ENCODE results near the gene SLC17A9. TPM values are rescaled to one million over a fixed set of nuclear protein-coding genes. Genes with fewer than 3 reads are reported as not detected.

The SLC17A9 gene
- total and polyA plus RNA-seq, 12 donors = 0.17 to 69.1 (median 2.9) TPM

- Histone ChIP-seq H3K27ac (no peak overlapping the region), H3K4me3 (no peak overlapping the region), H3K36me3 (replicated peaks in 1 of 2) (no peaks in the 10 kb centered on the region), H3K9me3 (replicated peaks in 1 of 3) (no peaks in the 10 kb centered on the region), H3K4me1 (replicated peaks in 1 of 2) (no peaks in the 10 kb centered on the region), H3K27me3 (no peaks in the 10 kb centered on the region)
- intact Hi-C loops (cut with DNase I) = no loop called here
- no peak for DNase-seq
- WGBS, 4 donors = 84 to 90% (median 86%) methylated on average over 6 to 19 of the region's 19 CpGs
- TF ChIP-seq CTCF (IDR thresholded peaks at IDR 0.05) (no peak), POLR2A (IDR thresholded peaks at IDR 0.05) (no peak)
Observed at GRCh38 chr20:62965363-62965771, 12.9 kb downstream of the SLC17A9 start.

GRCh38 chr20:62966212-62967148, 14.0 kb downstream of the SLC17A9 start:
- Histone ChIP-seq H3K27me3 (no peaks in the 10 kb centered on the region), H3K4me3 (no peak overlapping the region), H3K4me1 (replicated peaks in 1 of 2) (no peaks in the 10 kb centered on the region), H3K27ac (no peak overlapping the region), H3K36me3 (replicated peaks in 1 of 2) (no peaks in the 10 kb centered on the region), H3K9me3 (replicated peaks in 1 of 3) (no peaks in the 10 kb centered on the region)
- intact Hi-C loops (cut with DNase I) = no loop called here
- 91 to 92% (median 91%) methylated on average over 9 to 26 of the region's 27 CpGs for WGBS, 4 donors
- TF ChIP-seq CTCF (IDR thresholded peaks at IDR 0.05) = no peak
- TF ChIP-seq POLR2A (IDR thresholded peaks at IDR 0.05) = no peak
- DNase-seq = no peak

DNA sequence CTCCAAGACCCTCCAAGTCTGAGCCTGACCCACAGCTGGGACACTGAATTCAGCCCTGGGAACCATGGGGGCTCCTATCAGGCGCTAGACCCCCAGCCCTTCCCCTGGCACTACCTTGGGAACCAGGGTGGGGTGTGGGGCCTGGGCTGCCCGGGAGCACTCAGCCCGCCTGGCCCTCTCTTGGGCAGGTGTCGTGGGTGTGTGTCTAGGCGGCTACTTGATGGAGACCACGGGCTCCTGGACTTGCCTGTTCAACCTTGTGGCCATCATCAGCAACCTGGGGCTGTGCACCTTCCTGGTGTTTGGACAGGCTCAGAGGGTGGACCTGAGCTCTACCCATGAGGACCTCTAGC, 14.6 kb downstream of the SLC17A9 start:
- TF ChIP-seq CTCF (IDR thresholded peaks at IDR 0.05) (no peak), POLR2A (IDR thresholded peaks at IDR 0.05) (no peak)

DNA sequence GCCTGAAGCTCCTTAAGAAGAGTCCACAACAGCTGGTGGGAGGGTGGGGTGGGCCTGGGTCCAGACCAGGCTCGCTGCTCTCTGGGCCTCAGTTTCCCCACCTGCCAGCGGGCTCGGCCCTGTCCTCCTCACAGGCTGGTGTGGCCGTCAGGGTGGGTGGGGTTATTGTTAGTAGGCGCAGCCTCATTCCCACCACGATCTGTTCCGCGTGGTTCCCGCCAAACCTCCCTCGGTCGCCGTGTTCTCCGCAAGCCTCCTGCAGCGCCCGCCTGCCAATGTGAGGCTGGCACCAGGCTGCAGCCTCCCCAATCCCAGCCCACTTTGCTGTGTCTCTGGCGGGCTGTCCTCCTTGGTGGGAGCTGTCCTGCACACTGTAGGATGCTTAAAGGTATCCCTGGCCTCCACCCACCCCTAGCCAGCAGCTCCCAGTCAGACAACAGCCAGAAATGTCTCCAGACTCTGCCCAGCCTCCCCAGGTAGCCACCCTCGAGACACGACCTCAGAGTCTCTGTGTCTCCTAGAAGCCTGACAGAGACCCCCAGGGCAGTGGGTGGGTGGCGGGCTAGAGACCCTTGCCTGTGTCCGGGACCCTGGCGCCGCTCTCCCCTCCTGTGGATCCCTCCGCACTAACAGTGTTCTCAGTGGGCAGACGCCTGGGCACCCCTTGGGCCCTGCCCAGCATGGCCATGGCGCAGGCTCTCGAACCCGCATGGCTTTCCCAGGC, 15.3 kb downstream of the SLC17A9 start:
- DNase-seq = no peak
- peaks cover 0 to 5% of the 10 kb centered on the region in 2 donors for H3K4me1 ChIP-seq (replicated peaks in 1 of 2)
- H3K27ac ChIP-seq = no peak overlapping the region
- H3K4me3 ChIP-seq = no peak overlapping the region
- TF ChIP-seq CTCF (IDR thresholded peaks at IDR 0.05) = no peak
- TF ChIP-seq POLR2A (IDR thresholded peaks at IDR 0.05) = no peak
- 82 to 89% (median 87%) methylated on average over 11 to 27 of the region's 27 CpGs for WGBS, 4 donors
- H3K36me3 ChIP-seq (replicated peaks in 1 of 2) = no peaks in the 10 kb centered on the region
- H3K9me3 ChIP-seq (replicated peaks in 1 of 3) = no peaks in the 10 kb centered on the region
- intact Hi-C loops (cut with DNase I) = no loop called here
- peaks cover 2% of the 10 kb centered on the region for H3K27me3 ChIP-seq

More for the DNA sequence above, 14.6 kb downstream of the SLC17A9 start:
- 91 to 100% (median 95%) methylated on average over 3 to 6 of the region's 6 CpGs; no CpG with 5 or more reads in 1 of the 4 donors for WGBS, 4 donors
- intact Hi-C loops (cut with DNase I) = no loop called here
- no peaks in the 10 kb centered on the region for H3K27me3 ChIP-seq
- no peak overlapping the region for H3K27ac ChIP-seq
- H3K4me3 ChIP-seq = no peak overlapping the region
- no peak for DNase-seq
- no peaks in the 10 kb centered on the region for H3K9me3 ChIP-seq (replicated peaks in 1 of 3)
- no peaks in the 10 kb centered on the region for H3K4me1 ChIP-seq (replicated peaks in 1 of 2)
- no peaks in the 10 kb centered on the region for H3K36me3 ChIP-seq (replicated peaks in 1 of 2)

All from adrenal gland (tissue), 12 donors.